DOHH2 (cell line): ENCODE measurements around the gene FAM72D.
"Not testable (repeated sequence)": the region's sequence is repeated elsewhere in the genome, so short reads cannot be mapped to it uniquely, and the experiment has no call there.

Experiments used
- H3F3A ChIP-seq: fragments of 200-600 bp; sonication (generic), shearing (Covaris generic); 2 replicates; pipeline ENCODE4 v1.6.0; 2016; ENCODE audit warnings: antibody characterized with exemption, mild to moderate bottlenecking; ENCODE audit not compliant: control insufficient read depth, insufficient read depth
- H3K27ac ChIP-seq: fragments of 200-600 bp; sonication (generic); 2 replicates; pipeline ENCODE4 v1.5.1; 2014; ENCODE audit warnings: low read depth, mild to moderate bottlenecking, low read length, moderate library complexity
- H3K27me3 ChIP-seq: fragments of 200-600 bp; sonication (generic); 2 replicates; pipeline ENCODE4 v1.6.1; 2014; ENCODE audit warnings: mild to moderate bottlenecking, low read length, mixed read lengths; ENCODE audit not compliant: control insufficient read depth
- H3K36me3 ChIP-seq: fragments of 200-600 bp; sonication (generic); 2 replicates; pipeline ENCODE4 v1.6.1; 2014; ENCODE audit warnings: mild to moderate bottlenecking, low read length, moderate library complexity, mixed read lengths; ENCODE audit not compliant: control insufficient read depth
- H3K4me1 ChIP-seq: fragments of 200-600 bp; sonication (generic); 2 replicates; pipeline ENCODE4 v1.6.1; 2014; ENCODE audit warnings: mild to moderate bottlenecking, low read length, mixed read lengths; ENCODE audit not compliant: control insufficient read depth
- H3K4me2 ChIP-seq: fragments of 200-600 bp; sonication (generic); 2 replicates; pipeline ENCODE4 v1.6.0; 2014; ENCODE audit warnings: mild to moderate bottlenecking, low read length, moderate library complexity
- H3K4me3 ChIP-seq: fragments of 200-600 bp; sonication (generic); 2 replicates; pipeline ENCODE4 v1.5.1; 2014; ENCODE audit warnings: mild to moderate bottlenecking, low read length, mixed read lengths
- H3K79me2 ChIP-seq: fragments of 200-600 bp; sonication (generic); 2 replicates; pipeline ENCODE4 v1.6.1; 2014; ENCODE audit warnings: mild to moderate bottlenecking, low read length, mixed read lengths; ENCODE audit not compliant: control insufficient read depth
- H3K9me2 ChIP-seq: fragments of 200-600 bp; sonication (generic); replicated peaks from 2 replicates; pipeline ENCODE4 v1.6.1; 2014; ENCODE audit warnings: mild to moderate bottlenecking, low read length, mixed read lengths; ENCODE audit not compliant: control insufficient read depth
- H3K9me3 ChIP-seq: fragments of 200-600 bp; sonication (generic); 2 replicates; pipeline ENCODE4 v1.6.1; 2014; ENCODE audit warnings: antibody characterized with exemption, low read length, mixed read lengths; ENCODE audit not compliant: control insufficient read depth, insufficient read depth
- H4K20me1 ChIP-seq: fragments of 200-600 bp; sonication (generic); 2 replicates; pipeline ENCODE4 v1.6.0; 2014; ENCODE audit warnings: low read depth, mild to moderate bottlenecking, antibody characterized with exemption, low read length, moderate library complexity; ENCODE audit not compliant: control insufficient read depth, insufficient read depth

FAM72D gene

GRCh38 chr1:145063285-145063684 lies 32.5 kb upstream of the FAM72D start:
- not testable (repeated sequence) for H3K9me2 ChIP-seq, H4K20me1 ChIP-seq, H3K27me3 ChIP-seq, H3K9me3 ChIP-seq, H3F3A ChIP-seq, H3K79me2 ChIP-seq, H3K4me1 ChIP-seq, H3K36me3 ChIP-seq, H3K4me2 ChIP-seq, H3K4me3 ChIP-seq, H3K27ac ChIP-seq

DNA sequence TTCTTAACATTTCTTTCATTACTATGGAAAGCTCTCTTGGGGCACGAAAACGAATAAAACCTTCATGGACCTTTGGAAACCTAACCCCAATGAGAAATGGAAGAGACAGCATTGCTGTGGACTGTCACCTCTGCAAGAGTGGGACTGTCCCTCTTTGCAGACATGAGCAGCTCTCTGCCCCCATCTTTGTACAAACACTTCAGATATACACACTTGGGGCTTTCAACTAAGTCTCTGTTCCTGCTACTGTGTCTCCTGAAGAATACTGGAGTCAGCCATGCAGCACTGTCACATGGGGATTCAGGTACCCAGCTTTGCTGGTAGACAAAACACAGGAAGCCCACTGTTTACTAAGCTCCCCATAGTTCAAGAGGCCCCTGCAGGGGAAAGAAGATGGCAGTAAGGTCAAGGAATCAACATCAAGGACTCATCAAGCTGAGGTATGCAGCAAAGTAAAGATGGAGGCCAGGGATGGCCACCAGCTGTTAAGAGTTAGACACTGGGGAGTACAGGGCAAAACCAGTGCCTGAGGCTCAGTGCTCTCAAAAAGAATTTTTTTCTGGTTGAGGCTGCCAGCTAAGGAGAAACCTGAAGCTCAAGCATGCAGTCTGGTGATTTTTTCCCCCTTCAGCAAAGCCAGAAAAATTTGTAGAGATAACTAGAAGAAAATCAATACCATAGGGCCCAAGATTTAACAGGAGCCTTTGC lies 31.7 kb upstream of the FAM72D start:
- not testable (repeated sequence) for H3K4me1 ChIP-seq, H4K20me1 ChIP-seq, H3K27ac ChIP-seq, H3F3A ChIP-seq, H3K27me3 ChIP-seq, H3K9me2 ChIP-seq, H3K9me3 ChIP-seq, H3K4me2 ChIP-seq, H3K36me3 ChIP-seq, H3K4me3 ChIP-seq, H3K79me2 ChIP-seq

- H3K4me2 ChIP-seq: not testable (repeated sequence)
Measured at GRCh38 chr1:145065194-145065826, 30.5 kb upstream of the FAM72D start.

GRCh38 chr1:145066486-145066885 lies 29.3 kb upstream of the FAM72D start:
- not testable (repeated sequence) for H3K27me3 ChIP-seq, H3K4me3 ChIP-seq, H3F3A ChIP-seq, H4K20me1 ChIP-seq, H3K4me1 ChIP-seq, H3K4me2 ChIP-seq, H3K27ac ChIP-seq, H3K9me3 ChIP-seq, H3K79me2 ChIP-seq, H3K36me3 ChIP-seq, H3K9me2 ChIP-seq

More at GRCh38 chr1:145065194-145065826, 30.5 kb upstream of the FAM72D start:
- not testable (repeated sequence) for H3K4me3 ChIP-seq, H3K9me2 ChIP-seq, H3K36me3 ChIP-seq, H3K4me1 ChIP-seq, H3K79me2 ChIP-seq, H3K9me3 ChIP-seq, H3K27me3 ChIP-seq, H4K20me1 ChIP-seq, H3K27ac ChIP-seq, H3F3A ChIP-seq

DNA sequence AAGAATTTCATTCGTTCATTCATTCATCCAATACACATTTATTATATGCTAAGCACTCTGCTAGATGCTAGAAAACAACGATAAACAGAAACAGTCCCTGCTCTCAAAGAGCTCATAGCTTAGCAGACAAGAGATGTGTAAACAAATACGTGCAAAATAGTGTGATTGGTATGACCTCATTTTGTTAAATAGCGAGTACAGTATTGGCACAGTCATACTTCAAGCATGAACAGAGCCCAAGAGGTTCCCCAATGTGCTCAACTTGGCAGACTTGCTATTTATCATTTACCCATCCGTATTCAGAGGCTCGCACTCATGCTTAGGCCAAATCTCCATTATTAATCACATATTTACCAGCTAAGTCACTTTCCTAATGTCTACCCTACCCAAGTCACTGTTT lies 24.2 kb upstream of the FAM72D start:
- H3K36me3 ChIP-seq, H3K4me1 ChIP-seq, H3F3A ChIP-seq, H3K4me2 ChIP-seq, H3K9me2 ChIP-seq, H3K27me3 ChIP-seq, H4K20me1 ChIP-seq, H3K27ac ChIP-seq, H3K4me3 ChIP-seq, H3K79me2 ChIP-seq, H3K9me3 ChIP-seq: not testable (repeated sequence)

GRCh38 chr1:145074021-145074559 lies 21.7 kb upstream of the FAM72D start:
- not testable (repeated sequence) for H3K27ac ChIP-seq, H3K36me3 ChIP-seq, H3K4me3 ChIP-seq, H3K9me2 ChIP-seq, H3F3A ChIP-seq, H3K9me3 ChIP-seq, H4K20me1 ChIP-seq, H3K27me3 ChIP-seq, H3K4me2 ChIP-seq, H3K4me1 ChIP-seq, H3K79me2 ChIP-seq

DNA sequence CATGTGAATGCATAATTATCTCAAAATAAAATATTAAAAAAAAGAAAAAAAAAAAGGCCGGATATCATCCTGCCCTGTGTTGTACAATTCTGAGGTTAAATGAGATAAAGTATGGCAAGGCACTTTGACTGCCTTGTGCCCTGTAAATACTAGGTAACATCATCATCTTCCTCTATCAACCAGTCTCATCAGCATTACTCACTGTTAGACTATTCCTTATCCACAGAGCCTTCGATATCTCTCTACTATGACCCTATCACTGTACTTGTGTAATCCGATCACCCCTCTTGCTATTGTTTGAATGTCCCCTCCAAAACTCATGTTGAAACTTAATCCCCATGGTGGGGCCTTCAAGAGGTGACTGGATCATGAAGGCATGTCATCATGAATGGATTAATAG lies 18.9 kb upstream of the FAM72D start:
- H3K27ac ChIP-seq, H3K27me3 ChIP-seq, H3K36me3 ChIP-seq, H4K20me1 ChIP-seq, H3K4me2 ChIP-seq, H3K79me2 ChIP-seq, H3K9me2 ChIP-seq, H3K4me1 ChIP-seq, H3F3A ChIP-seq, H3K9me3 ChIP-seq, H3K4me3 ChIP-seq: not testable (repeated sequence)

DNA sequence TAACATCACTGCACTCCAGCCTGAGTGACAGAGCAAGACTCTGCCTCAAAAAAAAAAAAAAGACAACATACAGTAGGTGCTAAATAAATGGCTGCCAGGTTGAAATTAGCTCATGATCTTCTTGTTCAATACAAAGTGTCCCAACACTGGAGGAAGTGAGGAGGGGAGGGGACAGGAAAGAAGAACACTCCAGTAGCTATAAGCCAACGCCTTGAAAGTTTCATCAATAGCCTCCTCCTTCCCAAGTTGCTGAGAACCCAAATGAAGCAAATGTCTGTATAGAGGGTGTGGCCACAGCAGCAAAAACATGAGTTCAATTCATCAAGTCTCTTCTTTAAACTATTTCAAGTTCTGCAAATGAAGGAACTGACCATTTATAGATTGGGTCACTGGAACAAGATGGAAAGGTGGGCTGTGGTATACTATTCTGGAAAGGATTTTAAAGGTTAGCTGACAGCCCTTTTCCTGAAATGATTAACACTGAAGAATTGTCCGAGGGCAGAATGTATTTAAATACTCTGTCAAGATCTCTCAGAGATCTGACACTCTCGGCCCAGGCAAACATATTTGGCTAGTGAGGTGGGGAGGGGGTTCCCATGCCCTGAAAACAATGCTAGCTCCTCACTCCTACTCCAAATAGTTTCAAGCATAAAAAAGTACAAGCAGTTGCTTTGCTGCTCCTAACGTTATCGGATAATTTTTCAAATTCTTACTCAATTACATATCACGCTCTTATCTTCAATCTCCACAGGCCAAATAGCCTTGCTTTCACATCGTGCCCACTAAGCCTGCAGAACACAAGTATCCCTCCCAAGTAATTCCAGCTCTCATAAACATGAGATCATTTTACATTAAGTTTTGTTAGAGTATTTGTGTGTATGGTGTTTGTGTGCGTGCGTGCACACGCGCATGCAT lies 17.6 kb upstream of the FAM72D start:
- not testable (repeated sequence) for H3K27me3 ChIP-seq, H4K20me1 ChIP-seq, H3F3A ChIP-seq, H3K9me3 ChIP-seq, H3K4me2 ChIP-seq, H3K4me1 ChIP-seq, H3K27ac ChIP-seq, H3K79me2 ChIP-seq, H3K4me3 ChIP-seq, H3K9me2 ChIP-seq, H3K36me3 ChIP-seq
